HepG2 (cell line): Measurements from ENCODE around the gene TFDP1. TPM values are rescaled to one million over a fixed set of nuclear protein-coding genes. Genes with fewer than 3 reads are reported as not detected.

ENCODE experiments used
- ATAC-seq: fragments of 200-7000 bp; cut with Tn5 transposase; 3 replicates; pipeline ENCODE4 v1.9.1; 2020; ENCODE audit warnings: mild to moderate bottlenecking, moderate library complexity
- BruUV-seq: library from RNA; stranded (reverse); fragments of 400-500 nt; replicated peaks from 2 replicates; lab custom pipeline; 2021; lab: Mats Ljungman, UMichigan
- CTCF ChIA-PET: fragments of 300-600 bp; formaldehyde crosslinking; extraction: SDS; loops from one replicate; lab custom pipeline; 2021; ENCODE audit warnings: low total read pairs, inconsistent platforms, low intra/inter-chr PET ratio; lab: Yijun Ruan, JAX
- POLR2A ChIA-PET: fragments of 350-600 bp; sonication (Branson Sonifier 250); formaldehyde crosslinking; loops from one replicate; lab custom pipeline; 2020; ENCODE audit warnings: antibody characterized with exemption, inconsistent platforms; lab: Yijun Ruan, JAX
- DNase-seq: peaks from one replicate; pipeline ENCODE4 v3.0.0-alpha.2; 2015; ENCODE audit warnings: low spot score
- FAIRE-seq: peaks from 3 replicates; lab custom pipeline; 2011; peaks lifted over from hg19 to GRCh38; lab: Jason Lieb, UNC
- H2AFZ ChIP-seq: one replicate; pipeline ENCODE4 v1.6.1; 2011; ENCODE audit warnings: low read length, inconsistent platforms
- H3K27ac ChIP-seq: fragments of 300-600 bp; 3 replicates; pipeline ENCODE4 v1.8.0; 2011; ENCODE audit warnings: mixed run types, mild to moderate bottlenecking, mixed read lengths, low read length, inconsistent platforms; ENCODE audit not compliant: insufficient read depth; ENCODE audit errors: extremely low read length
- H3K27me3 ChIP-seq, 2 experiments: fragments of 200-600 bp in 1 of 2; 2 replicates in 1 of 2; 3 replicates in 1 of 2; pipeline versions ENCODE4 v1.6.0 to v1.8.0; 2011; ENCODE audit warnings: low read length in 2 of 2, mild to moderate bottlenecking in 2 of 2, moderate library complexity in 2 of 2, inconsistent platforms in 1 of 2; ENCODE audit not compliant: insufficient read depth in 2 of 2, control insufficient read depth in 1 of 2
- H3K36me3 ChIP-seq, 2 experiments: fragments of 200-600 bp in 1 of 2; replicated peaks in 1 of 2; 2 replicates in 1 of 2; 3 replicates in 1 of 2; pipeline versions ENCODE4 v1.5.1 to v1.8.0; 2011; ENCODE audit warnings: low read length in 2 of 2, inconsistent platforms in 1 of 2; ENCODE audit not compliant: insufficient read depth in 2 of 2, control insufficient read depth in 1 of 2
- H3K4me1 ChIP-seq: 2 replicates; pipeline ENCODE4 v1.5.1; 2012; ENCODE audit warnings: low read length, inconsistent platforms; ENCODE audit not compliant: insufficient read depth
- H3K4me2 ChIP-seq: 2 replicates; pipeline ENCODE4 v1.6.0; 2011; ENCODE audit warnings: low read depth, low read length, inconsistent platforms
- H3K4me3 ChIP-seq, 3 experiments: fragments of 200-600 bp in 1 of 3; sonication (generic), shearing (Covaris generic) in 1 of 3; replicated peaks in 1 of 3; 2 replicates each; pipeline ENCODE4 v1.5.1; 2011 to 2016; ENCODE audit warnings: low read length in 3 of 3, inconsistent platforms in 2 of 3, low read depth in 2 of 3, mild to moderate bottlenecking in 2 of 3, control low read depth in 1 of 3, mixed read lengths in 1 of 3; ENCODE audit not compliant: insufficient read depth in 1 of 3
- H3K79me2 ChIP-seq: one replicate; pipeline ENCODE4 v1.6.1; 2011; ENCODE audit warnings: low read length, inconsistent platforms; ENCODE audit not compliant: insufficient read depth
- H3K9ac ChIP-seq: 2 replicates; pipeline ENCODE4 v1.6.0; 2011; ENCODE audit warnings: mild to moderate bottlenecking, low read depth, low read length, inconsistent platforms; ENCODE audit not compliant: insufficient read depth
- H3K9me3 ChIP-seq: 2 replicates; pipeline ENCODE4 v1.5.1; 2012; ENCODE audit warnings: mild to moderate bottlenecking, low read length
- H4K20me1 ChIP-seq: 2 replicates; pipeline ENCODE4 v1.6.0; 2011; ENCODE audit warnings: inconsistent platforms, mild to moderate bottlenecking, low read length, moderate library complexity; ENCODE audit not compliant: insufficient read depth
- CEBPZ ChIP-seq: IDR thresholded peaks from 2 replicates; pipeline ENCODE4 v1.6.1; 2012; ENCODE audit warnings: low read length, improper control_type of control experiment
- FOSL1 ChIP-seq: sonication (generic); formaldehyde crosslinking; IDR thresholded peaks from 2 replicates; pipeline ENCODE4 v1.9.0; 2021; ENCODE audit warnings: missing genetic modification reagents, borderline replicate concordance
- FOXM1 ChIP-seq: sonication (generic); formaldehyde crosslinking; IDR thresholded peaks from 2 replicates; pipeline ENCODE4 v1.5.0; 2020; ENCODE audit warnings: missing genetic modification reagents
- MTF1 ChIP-seq: sonication (generic); formaldehyde crosslinking; IDR thresholded peaks from 2 replicates; pipeline ENCODE4 v1.5.0; 2020; ENCODE audit warnings: missing genetic modification reagents
- RAD21 ChIP-seq: fragments of 450-650 bp; formaldehyde crosslinking; IDR thresholded peaks from 2 replicates; pipeline ENCODE4 v1.5.0; 2020; ENCODE audit warnings: mild to moderate bottlenecking
- RCOR2 ChIP-seq: IDR thresholded peaks from 2 replicates; pipeline ENCODE4 v1.6.1; 2016; ENCODE audit warnings: missing biosample characterization, missing genetic modification reagents
- SP1 ChIP-seq, 2 experiments: fragments of 450-650 bp in 1 of 2; sonication (generic) in 1 of 2; formaldehyde crosslinking in 1 of 2; IDR thresholded peaks; 2 replicates each; pipeline versions ENCODE4 v1.4.0 to v1.6.1; 2016 to 2020; ENCODE audit warnings: missing genetic modification reagents in 1 of 2
- SPEN ChIP-seq: sonication (generic); formaldehyde crosslinking; IDR thresholded peaks from 2 replicates; pipeline ENCODE4 v1.5.1; 2020; ENCODE audit warnings: low read depth, mild to moderate bottlenecking, missing genetic modification reagents
- ZNF407 ChIP-seq: sonication (generic); formaldehyde crosslinking; IDR thresholded peaks from one replicate; pipeline ENCODE4 v1.5.1; 2020; ENCODE audit warnings: mild to moderate bottlenecking, missing genetic modification reagents; ENCODE audit errors: not compliant biosample characterization
- ZNF430 ChIP-seq: sonication (generic); formaldehyde crosslinking; IDR thresholded peaks from 2 replicates; pipeline ENCODE4 v1.9.0; 2021; ENCODE audit warnings: mild to moderate bottlenecking, missing genetic modification reagents
- ZNF879 ChIP-seq: sonication (generic); formaldehyde crosslinking; IDR thresholded peaks from 2 replicates; pipeline ENCODE4 v1.8.1; 2023; ENCODE audit warnings: missing genetic modification reagents
- WGBS: methylation state at CpG from one replicate; pipeline ENCODE4 v1.1.6; 2017; ENCODE audit warnings: low lambda C conversion rate; 5-methylcytosine and 5-hydroxymethylcytosine counted together
- in situ Hi-C: cut with HindIII; loops from 2 replicates; pipeline ENCODE4 v1.10.0; 2017; ENCODE audit warnings: low pct_unique_long_range_greater_than_20kb; ENCODE audit not compliant: extremely low pct_ligation_motif_present
- intact Hi-C: fragments of 100-400 bp; cut with micrococcal nuclease; formaldehyde crosslinking; loops from one replicate; pipeline ENCODE4 v1.10.0; 2022; ENCODE audit not compliant: unreplicated experiment
- polyA plus RNA-seq, 8 experiments: library from polyadenylated mRNA; depleted of rRNA in 3 of 8; stranded (reverse) in 7 of 8; unstranded in 1 of 8; fragments of >200 nt; fragmentation: Illumina TruSeq in 4 of 8; extraction: Trizol in 4 of 8; gene quantifications; 2 replicates each; pipeline versions ENCODE4 v1.2.1 to v1.2.3, GENCODE V29; 2011 to 2016; ENCODE audit warnings: low read depth in 4 of 8, missing spikeins in 1 of 8, mixed read lengths in 1 of 8; ENCODE audit not compliant: insufficient read depth in 1 of 8
- total RNA-seq, 5 experiments: library from RNA; depleted of rRNA; stranded (reverse); fragments of >200 nt; fragmentation: Illumina TruSeq; extraction: Trizol; gene quantifications; 2 replicates each; pipeline ENCODE4 v1.2.3, GENCODE V29; 2016; ENCODE audit warnings: low read depth in 1 of 5
- TF ChIP-seq, protein P1 (sequence below): sonication (generic); formaldehyde crosslinking; IDR thresholded peaks from 2 replicates; pipeline ENCODE4 v1.5.0; 2020; ENCODE audit warnings: missing genetic modification reagents, mild to moderate bottlenecking, borderline replicate concordance

Gene TFDP1
- total and polyA plus RNA-seq, 2 of the 13 experiments (the other 11 are each of a cell fraction or from before 2014, with no cell fraction given): 38.0 to 84.2 TPM

DNA sequence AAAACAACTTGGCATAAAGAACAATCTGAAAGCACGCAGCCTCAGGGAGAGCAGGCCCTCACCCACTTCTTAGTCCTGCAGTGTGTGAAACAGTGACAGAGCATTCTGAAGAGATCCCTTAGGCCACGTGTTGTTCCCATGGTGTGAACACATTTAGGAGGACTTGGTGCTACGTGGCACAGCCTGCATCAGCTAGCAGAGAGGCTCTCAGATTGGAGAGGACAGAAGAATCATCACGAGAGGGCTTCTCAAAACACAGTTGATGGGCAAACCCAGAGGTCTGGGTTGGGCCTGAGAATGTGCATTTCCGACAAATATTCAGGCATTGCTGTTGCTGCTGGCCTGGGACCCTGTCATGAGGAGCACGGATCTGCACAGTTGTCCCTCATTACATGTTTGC is 26.1 kb upstream of the TFDP1 start:
- BruUV-seq: no TSS peak
- Histone ChIP-seq H3K4me3 (no peak overlapping the region), H2AFZ (no peak overlapping the region), H3K36me3 (peaks cover 4 to 6% of the 10 kb centered on the region in 2 experiments; a peak in 2 of 5 replicates), H3K4me1 (peaks cover 27% of the 10 kb centered on the region), H3K9ac (no peak overlapping the region), H4K20me1 (no peaks in the 10 kb centered on the region), H3K9me3 (no peaks in the 10 kb centered on the region), H3K27ac (no peak overlapping the region), H3K27me3 (no peaks in the 10 kb centered on the region), H3K79me2 (no peaks in the 10 kb centered on the region), H3K4me2 (no peak overlapping the region)
- DNase-seq: no peak
- in situ Hi-C loops (no loop called here), intact Hi-C loops (no loop called here)
- ATAC-seq: no peak
- ChIA-PET CTCF (no interaction called here), POLR2A (no interaction called here)
- 80% methylated on average over 6 of the region's 6 CpGs for WGBS
- no peak for FAIRE-seq
- TF ChIP-seq RAD21 (no peak), FOSL1 (CRISPR knock-in tag) (no peak), ZNF430 (no peak), ZNF407 (CRISPR knock-in tag) (no peak), ZNF879 (CRISPR knock-in tag) (no peak), CEBPZ (no peak), FOXM1 (CRISPR knock-in tag) (no peak), SPEN (CRISPR knock-in tag) (no peak), SP1 (IDR thresholded peaks at IDR 0.05) (no peak), SP1 (CRISPR knock-in tag; IDR thresholded peaks at IDR 0.05) (no peak), MTF1 (CRISPR knock-in tag) (no peak), RCOR2 (CRISPR knock-in tag) (no peak)
- TF ChIP-seq, protein P1, sequence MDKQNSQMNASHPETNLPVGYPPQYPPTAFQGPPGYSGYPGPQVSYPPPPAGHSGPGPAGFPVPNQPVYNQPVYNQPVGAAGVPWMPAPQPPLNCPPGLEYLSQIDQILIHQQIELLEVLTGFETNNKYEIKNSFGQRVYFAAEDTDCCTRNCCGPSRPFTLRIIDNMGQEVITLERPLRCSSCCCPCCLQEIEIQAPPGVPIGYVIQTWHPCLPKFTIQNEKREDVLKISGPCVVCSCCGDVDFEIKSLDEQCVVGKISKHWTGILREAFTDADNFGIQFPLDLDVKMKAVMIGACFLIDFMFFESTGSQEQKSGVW (CRISPR knock-in tag): no peak
